HCT116 (cell line): Measurements from ENCODE around the gene ZBTB37. TPM values are rescaled to one million over a fixed set of nuclear protein-coding genes. Genes with fewer than 3 reads are reported as not detected.

Experiments
- ATAC-seq: fragments of 200-7000 bp; cut with Tn5 transposase; 2 replicates; pipeline ENCODE4 v1.9.1; 2020; ENCODE audit warnings: mild to moderate bottlenecking, moderate library complexity
- BruUV-seq: library from RNA; stranded (reverse); fragments of 400-500 nt; replicated peaks from 2 replicates; lab custom pipeline; 2021; lab: Mats Ljungman, UMichigan
- CTCF ChIA-PET: fragments of 300-600 bp; sonication (Branson Sonifier 250); formaldehyde crosslinking; loops from one replicate; lab custom pipeline; 2021; ENCODE audit warnings: antibody characterized with exemption; lab: Charles Lee
- POLR2A ChIA-PET: fragments of 300-600, 350-600 bp; sonication (Branson Sonifier 250); formaldehyde crosslinking; loops from one replicate; lab custom pipeline; 2021; ENCODE audit warnings: antibody characterized with exemption; lab: Charles Lee
- RAD21 ChIA-PET, 2 experiments: fragments of 300-600 bp; sonication (Branson Sonifier 250); formaldehyde crosslinking; loops; one replicate each; lab custom pipeline; 2023; ENCODE audit warnings: low total read pairs in 2 of 2; ENCODE audit not compliant: uncharacterized antibody in 2 of 2, unreplicated experiment in 2 of 2, low non-redundant PET in 1 of 2; lab: Charles Lee
- DNase-seq: peaks from one replicate; pipeline ENCODE4 v3.0.0-alpha.2; 2010; ENCODE audit warnings: low read depth, low spot score
- H2AFZ ChIP-seq: fragments of 200-600 bp; shearing (Covaris generic), sonication (generic); 2 replicates; pipeline ENCODE4 v1.6.1; 2017; ENCODE audit warnings: low read depth, mixed run types, mixed read lengths, antibody characterized with exemption, low read length; ENCODE audit not compliant: poor library complexity, severe bottlenecking
- H3K27ac ChIP-seq: 2 replicates; pipeline ENCODE4 v1.5.1; 2012; ENCODE audit warnings: low read depth, low read length
- H3K27me3 ChIP-seq: fragments of 200-600 bp; sonication (generic); 2 replicates; pipeline ENCODE4 v1.6.1; 2016; ENCODE audit warnings: mixed run types, low read length, mixed read lengths; ENCODE audit not compliant: insufficient read depth
- H3K36me3 ChIP-seq, 2 experiments: fragments of 200-500 bp in 1 of 2; fragments of 200-600 bp in 1 of 2; sonication (Bioruptor generic) in 1 of 2; sonication (generic) in 1 of 2; 2 replicates each; pipeline versions ENCODE4 v1.5.1 to v1.6.1; 2014 to 2016; ENCODE audit warnings: low read length in 2 of 2, inconsistent platforms in 1 of 2, mixed read lengths in 1 of 2, mixed run types in 1 of 2; ENCODE audit not compliant: insufficient read depth in 2 of 2, control insufficient read depth in 1 of 2
- H3K4me1 ChIP-seq, 2 experiments: fragments of 200-600 bp in 1 of 2; sonication (generic) in 1 of 2; 2 replicates each; pipeline versions ENCODE4 v1.5.1 to v1.6.1; 2012 to 2017; ENCODE audit warnings: low read length in 2 of 2, inconsistent platforms in 1 of 2, mild to moderate bottlenecking in 1 of 2, mixed read lengths in 1 of 2, mixed run types in 1 of 2, moderate library complexity in 1 of 2; ENCODE audit not compliant: insufficient read depth in 2 of 2, control insufficient read depth in 1 of 2
- H3K4me2 ChIP-seq: fragments of 200-600 bp; sonication (generic); 2 replicates; pipeline ENCODE4 v1.6.1; 2017; ENCODE audit warnings: mixed run types, low read length, mixed read lengths
- H3K4me3 ChIP-seq, 2 experiments: fragments of 200-600 bp in 1 of 2; sonication (generic) in 1 of 2; replicated peaks in 1 of 2; 2 replicates each; pipeline ENCODE4 v1.5.1; 2011 to 2016; ENCODE audit warnings: low read length in 2 of 2, control low read depth in 1 of 2, low read depth in 1 of 2, mild to moderate bottlenecking in 1 of 2, mixed read lengths in 1 of 2, mixed run types in 1 of 2
- H3K79me2 ChIP-seq: fragments of 200-600 bp; sonication (generic); 2 replicates; pipeline ENCODE4 v1.6.1; 2017; ENCODE audit warnings: mild to moderate bottlenecking, mixed run types, low read length, moderate library complexity, mixed read lengths; ENCODE audit not compliant: insufficient read depth
- H3K9ac ChIP-seq: fragments of 200-600 bp; sonication (generic); 2 replicates; pipeline ENCODE4 v1.6.1; 2016; ENCODE audit warnings: low read length, mixed read lengths
- H3K9me2 ChIP-seq: fragments of 200-600 bp; sonication (generic), shearing (Covaris generic); 2 replicates; pipeline ENCODE4 v1.6.1; 2017; ENCODE audit warnings: mixed run types, mild to moderate bottlenecking, moderate library complexity; ENCODE audit not compliant: insufficient read depth
- H3K9me3 ChIP-seq, 2 experiments: fragments of 200-500 bp in 1 of 2; fragments of 200-600 bp in 1 of 2; sonication (Bioruptor generic) in 1 of 2; sonication (generic) in 1 of 2; 2 replicates each; pipeline ENCODE4 v1.6.1; 2014 to 2017; ENCODE audit warnings: low read length in 2 of 2, mixed read lengths in 2 of 2, inconsistent platforms in 1 of 2, low read depth in 1 of 2, mild to moderate bottlenecking in 1 of 2, mixed run types in 1 of 2, moderate library complexity in 1 of 2; ENCODE audit not compliant: control insufficient read depth in 1 of 2, insufficient read depth in 1 of 2
- H4K20me1 ChIP-seq: fragments of 200-600 bp; sonication (generic), shearing (Covaris generic); 2 replicates; pipeline ENCODE4 v1.6.1; 2017; ENCODE audit warnings: mixed run types, mild to moderate bottlenecking, moderate library complexity; ENCODE audit not compliant: insufficient read depth
- CBX3 ChIP-seq: IDR thresholded peaks from 2 replicates; pipeline ENCODE4 v1.6.1; 2012; ENCODE audit warnings: low read depth
- JUND ChIP-seq: IDR thresholded peaks from 2 replicates; pipeline ENCODE4 v1.6.1; 2012
- YY1 ChIP-seq: IDR thresholded peaks from 2 replicates; pipeline ENCODE4 v1.6.1; 2011; ENCODE audit warnings: low read length, low read depth, moderate library complexity, mild to moderate bottlenecking; ENCODE audit not compliant: insufficient replicate concordance; ENCODE audit errors: extremely low read depth
- ZFX ChIP-seq: fragments of 450-650 bp; IDR thresholded peaks from 2 replicates; pipeline ENCODE4 v1.6.1; 2017
- ZNF274 ChIP-seq: fragments of 200-500 bp; sonication (Bioruptor generic); IDR thresholded peaks from 2 replicates; pipeline ENCODE4 v1.6.1; 2014; ENCODE audit warnings: mild to moderate bottlenecking, low read depth, low read length, inconsistent platforms
- intact Hi-C: fragments of 100-400 bp; cut with micrococcal nuclease; formaldehyde crosslinking; loops from 2 replicates; pipeline ENCODE4 v1.10.0; 2022
- total RNA-seq: library from RNA; stranded (reverse); gene quantifications from one replicate; pipeline ENCODE4 v1.2.1, GENCODE V29; 2021; ENCODE audit not compliant: unreplicated experiment
- TF ChIP-seq, protein P1 (sequence below), 3 experiments: fragments of 200-600 bp in 1 of 3; sonication (generic) in 1 of 3; IDR thresholded peaks in 2 of 3; conservative IDR thresholded peaks in 1 of 3; 2 replicates each; pipeline ENCODE4 v1.5.1; 2012 to 2017; ENCODE audit warnings: low read depth in 2 of 3, low read length in 2 of 3, antibody characterized with exemption in 1 of 3, borderline replicate concordance in 1 of 3, control low read depth in 1 of 3, mild to moderate bottlenecking in 1 of 3, mixed read lengths in 1 of 3, mixed run types in 1 of 3, moderate library complexity in 1 of 3; ENCODE audit not compliant: insufficient read depth in 1 of 3
- TF ChIP-seq, protein P2 (sequence below): IDR thresholded peaks from 2 replicates; pipeline ENCODE4 v1.6.1; 2012
- TF ChIP-seq, protein P3 (sequence below): IDR thresholded peaks from 2 replicates; pipeline ENCODE4 v1.6.1; 2012; ENCODE audit warnings: low read depth

The ZBTB37 gene
- total RNA-seq, 1 experiment from 2014 or later = 9.5 TPM

DNA sequence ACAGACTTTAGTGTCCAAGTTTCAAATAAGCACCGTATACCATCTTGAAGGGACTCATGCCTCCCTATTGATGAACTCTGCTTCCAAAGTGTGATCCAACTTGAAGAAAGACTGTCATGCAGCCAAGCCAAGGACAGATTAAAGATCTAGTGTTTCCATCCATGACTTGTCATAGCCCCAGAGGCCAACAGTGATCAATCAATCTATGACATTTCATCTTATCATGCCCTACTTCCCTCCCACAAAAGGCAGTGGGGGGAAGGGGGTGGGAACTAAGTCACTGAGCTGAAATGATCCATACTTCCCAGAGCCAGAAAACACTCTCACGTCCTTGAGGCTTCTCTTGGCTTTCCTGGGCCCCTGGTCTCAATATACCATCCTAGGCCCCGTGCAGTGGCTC is 44.9 kb downstream of the ZBTB37 start:
- TF ChIP-seq, protein P1, sequence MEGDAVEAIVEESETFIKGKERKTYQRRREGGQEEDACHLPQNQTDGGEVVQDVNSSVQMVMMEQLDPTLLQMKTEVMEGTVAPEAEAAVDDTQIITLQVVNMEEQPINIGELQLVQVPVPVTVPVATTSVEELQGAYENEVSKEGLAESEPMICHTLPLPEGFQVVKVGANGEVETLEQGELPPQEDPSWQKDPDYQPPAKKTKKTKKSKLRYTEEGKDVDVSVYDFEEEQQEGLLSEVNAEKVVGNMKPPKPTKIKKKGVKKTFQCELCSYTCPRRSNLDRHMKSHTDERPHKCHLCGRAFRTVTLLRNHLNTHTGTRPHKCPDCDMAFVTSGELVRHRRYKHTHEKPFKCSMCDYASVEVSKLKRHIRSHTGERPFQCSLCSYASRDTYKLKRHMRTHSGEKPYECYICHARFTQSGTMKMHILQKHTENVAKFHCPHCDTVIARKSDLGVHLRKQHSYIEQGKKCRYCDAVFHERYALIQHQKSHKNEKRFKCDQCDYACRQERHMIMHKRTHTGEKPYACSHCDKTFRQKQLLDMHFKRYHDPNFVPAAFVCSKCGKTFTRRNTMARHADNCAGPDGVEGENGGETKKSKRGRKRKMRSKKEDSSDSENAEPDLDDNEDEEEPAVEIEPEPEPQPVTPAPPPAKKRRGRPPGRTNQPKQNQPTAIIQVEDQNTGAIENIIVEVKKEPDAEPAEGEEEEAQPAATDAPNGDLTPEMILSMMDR (IDR thresholded peaks at IDR 0.05 in 2 of 3, conservative IDR thresholded peaks at IDR 0.05 in 1 of 3; ENCODE audit: borderline replicate concordance in 1 of 3, insufficient read depth in 1 of 3, low read depth in 2 of 3, low read length in 2 of 3) = no peak
- TF ChIP-seq, protein P2, sequence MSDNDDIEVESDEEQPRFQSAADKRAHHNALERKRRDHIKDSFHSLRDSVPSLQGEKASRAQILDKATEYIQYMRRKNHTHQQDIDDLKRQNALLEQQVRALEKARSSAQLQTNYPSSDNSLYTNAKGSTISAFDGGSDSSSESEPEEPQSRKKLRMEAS = no peak
- TF ChIP-seq ZNF274 (no peak), ZFX (no peak), CBX3 (no peak), JUND (no peak), YY1 (no peak)
- TF ChIP-seq, protein P3, sequence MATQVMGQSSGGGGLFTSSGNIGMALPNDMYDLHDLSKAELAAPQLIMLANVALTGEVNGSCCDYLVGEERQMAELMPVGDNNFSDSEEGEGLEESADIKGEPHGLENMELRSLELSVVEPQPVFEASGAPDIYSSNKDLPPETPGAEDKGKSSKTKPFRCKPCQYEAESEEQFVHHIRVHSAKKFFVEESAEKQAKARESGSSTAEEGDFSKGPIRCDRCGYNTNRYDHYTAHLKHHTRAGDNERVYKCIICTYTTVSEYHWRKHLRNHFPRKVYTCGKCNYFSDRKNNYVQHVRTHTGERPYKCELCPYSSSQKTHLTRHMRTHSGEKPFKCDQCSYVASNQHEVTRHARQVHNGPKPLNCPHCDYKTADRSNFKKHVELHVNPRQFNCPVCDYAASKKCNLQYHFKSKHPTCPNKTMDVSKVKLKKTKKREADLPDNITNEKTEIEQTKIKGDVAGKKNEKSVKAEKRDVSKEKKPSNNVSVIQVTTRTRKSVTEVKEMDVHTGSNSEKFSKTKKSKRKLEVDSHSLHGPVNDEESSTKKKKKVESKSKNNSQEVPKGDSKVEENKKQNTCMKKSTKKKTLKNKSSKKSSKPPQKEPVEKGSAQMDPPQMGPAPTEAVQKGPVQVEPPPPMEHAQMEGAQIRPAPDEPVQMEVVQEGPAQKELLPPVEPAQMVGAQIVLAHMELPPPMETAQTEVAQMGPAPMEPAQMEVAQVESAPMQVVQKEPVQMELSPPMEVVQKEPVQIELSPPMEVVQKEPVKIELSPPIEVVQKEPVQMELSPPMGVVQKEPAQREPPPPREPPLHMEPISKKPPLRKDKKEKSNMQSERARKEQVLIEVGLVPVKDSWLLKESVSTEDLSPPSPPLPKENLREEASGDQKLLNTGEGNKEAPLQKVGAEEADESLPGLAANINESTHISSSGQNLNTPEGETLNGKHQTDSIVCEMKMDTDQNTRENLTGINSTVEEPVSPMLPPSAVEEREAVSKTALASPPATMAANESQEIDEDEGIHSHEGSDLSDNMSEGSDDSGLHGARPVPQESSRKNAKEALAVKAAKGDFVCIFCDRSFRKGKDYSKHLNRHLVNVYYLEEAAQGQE = no peak
- TF ChIP-seq, all 23 proteins: peak for 0
- Histone ChIP-seq H4K20me1 (no peaks in the 10 kb centered on the region), H2AFZ (no peak overlapping the region), H3K79me2 (no peaks in the 10 kb centered on the region), H3K4me1 (no peaks in the 10 kb centered on the region), H3K4me2 (no peak overlapping the region), H3K9me3 (no peaks in the 10 kb centered on the region), H3K9me2 (no peaks in the 10 kb centered on the region), H3K27me3 (no peaks in the 10 kb centered on the region), H3K27ac (no peak overlapping the region), H3K9ac (no peak overlapping the region), H3K36me3 (no peaks in the 10 kb centered on the region), H3K4me3 (no peak overlapping the region)
- no TSS peak for BruUV-seq
- POLR2A ChIA-PET = no interaction called here
- intact Hi-C loops = no loop called here
- RAD21 ChIA-PET = no interaction called here
- DNase-seq = no peak
- ATAC-seq = no peak
- CTCF ChIA-PET = no interaction called here
